Breast epithelium (tissue), 4 donors: ENCODE results near the gene CGREF1. TPM values are rescaled to one million over a fixed set of nuclear protein-coding genes. Genes with fewer than 3 reads are reported as not detected.

Experiments used
- DNase-seq, 2 donors: peaks; one replicate each; pipeline ENCODE4 v3.0.0-alpha.2; 2019; ENCODE audit warnings: low spot score in 2 of 2
- H3K27ac ChIP-seq, 2 donors: fragments of 200-600 bp; sonication (generic) in 1 of 2; one replicate each; pipeline ENCODE4 v1.5.1; 2016 to 2019; ENCODE audit warnings: mild to moderate bottlenecking in 1 of 2
- H3K27me3 ChIP-seq, 2 donors: fragments of 200-600 bp; sonication (generic) in 1 of 2; one replicate each; pipeline versions ENCODE4 v1.5.1 to v1.6.0; 2017 to 2019; ENCODE audit warnings: control low read depth in 1 of 2, mild to moderate bottlenecking in 1 of 2
- H3K36me3 ChIP-seq: fragments of 200-600 bp; one replicate; pipeline ENCODE4 v1.5.1; 2019
- H3K4me1 ChIP-seq, 2 donors: fragments of 200-600 bp; sonication (generic); one replicate each; pipeline ENCODE4 v1.5.1; 2016 to 2019; ENCODE audit warnings: control low read depth in 1 of 2
- H3K4me3 ChIP-seq, 3 donors: fragments of 200-600 bp; sonication (generic); 1 replicate in 2 of 3; 2 replicates in 1 of 3; pipeline ENCODE4 v1.5.1; 2016 to 2019; ENCODE audit warnings: mild to moderate bottlenecking in 3 of 3, moderate library complexity in 2 of 3
- H3K9me3 ChIP-seq, 2 donors: fragments of 200-600 bp; sonication (generic) in 1 of 2; one replicate each; pipeline ENCODE4 v1.5.1; 2016 to 2019; ENCODE audit warnings: control low read depth in 1 of 2
- POLR2A ChIP-seq: fragments of 450-650 bp; IDR thresholded peaks from one replicate; pipeline ENCODE4 v1.6.1; 2016; ENCODE audit warnings: antibody characterized with exemption, mild to moderate bottlenecking, moderate library complexity
- POLR2AphosphoS5 ChIP-seq, 3 donors: sonication (generic); formaldehyde crosslinking; IDR thresholded peaks; one replicate each; pipeline ENCODE4 v1.6.1; 2017; ENCODE audit warnings: antibody characterized with exemption in 3 of 3
- intact Hi-C: fragments of 100-400 bp; cut with DNase I; formaldehyde crosslinking; loops from one replicate; pipeline ENCODE4 v1.15.1; 2023; ENCODE audit warnings: low total_unique reads
- total RNA-seq, 3 donors: library from RNA; depleted of rRNA; stranded (reverse); fragments of >200 nt; gene quantifications; one replicate each; pipeline ENCODE4 v1.1.0, GENCODE V29; 2016
- TF ChIP-seq, protein P1 (sequence below), 3 donors: fragments of 450-650 bp; IDR thresholded peaks; one replicate each; pipeline ENCODE4 v1.5.1; 2016 to 2017; ENCODE audit warnings: antibody characterized with exemption in 3 of 3, mild to moderate bottlenecking in 3 of 3, moderate library complexity in 3 of 3

CGREF1 gene
- total RNA-seq, 3 donors from 2014 or later: 3.2 to 16.4 (median 3.4) TPM

DNA sequence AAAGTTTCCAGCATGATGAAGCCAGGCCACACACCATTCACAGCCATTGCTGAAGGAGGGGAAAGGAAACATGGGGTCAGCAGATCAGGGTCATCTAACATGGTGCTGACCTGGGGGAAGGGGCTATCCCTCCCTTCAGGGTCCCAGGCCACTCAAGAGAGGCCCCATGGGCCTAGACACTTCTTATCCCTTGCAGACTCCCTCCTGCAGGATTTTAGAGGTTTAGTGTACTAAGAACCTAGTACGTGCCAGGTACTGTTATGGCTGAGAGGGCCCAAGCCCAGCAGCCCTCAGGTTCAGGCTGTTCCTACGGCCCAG is 23.5 kb downstream of the CGREF1 start:
- no peaks in the 10 kb centered on the region for H3K27me3 ChIP-seq
- H3K9me3 ChIP-seq: no peaks in the 10 kb centered on the region
- intact Hi-C loops: loop anchor here (2.0 to 10.0 kb wide), 2 partner anchors 33 to 209 kb away; partner anchors contain the start of gene UCN
- TF ChIP-seq, protein P1, sequence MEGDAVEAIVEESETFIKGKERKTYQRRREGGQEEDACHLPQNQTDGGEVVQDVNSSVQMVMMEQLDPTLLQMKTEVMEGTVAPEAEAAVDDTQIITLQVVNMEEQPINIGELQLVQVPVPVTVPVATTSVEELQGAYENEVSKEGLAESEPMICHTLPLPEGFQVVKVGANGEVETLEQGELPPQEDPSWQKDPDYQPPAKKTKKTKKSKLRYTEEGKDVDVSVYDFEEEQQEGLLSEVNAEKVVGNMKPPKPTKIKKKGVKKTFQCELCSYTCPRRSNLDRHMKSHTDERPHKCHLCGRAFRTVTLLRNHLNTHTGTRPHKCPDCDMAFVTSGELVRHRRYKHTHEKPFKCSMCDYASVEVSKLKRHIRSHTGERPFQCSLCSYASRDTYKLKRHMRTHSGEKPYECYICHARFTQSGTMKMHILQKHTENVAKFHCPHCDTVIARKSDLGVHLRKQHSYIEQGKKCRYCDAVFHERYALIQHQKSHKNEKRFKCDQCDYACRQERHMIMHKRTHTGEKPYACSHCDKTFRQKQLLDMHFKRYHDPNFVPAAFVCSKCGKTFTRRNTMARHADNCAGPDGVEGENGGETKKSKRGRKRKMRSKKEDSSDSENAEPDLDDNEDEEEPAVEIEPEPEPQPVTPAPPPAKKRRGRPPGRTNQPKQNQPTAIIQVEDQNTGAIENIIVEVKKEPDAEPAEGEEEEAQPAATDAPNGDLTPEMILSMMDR (IDR thresholded peaks at IDR 0.05): no peak
- no peak for TF ChIP-seq POLR2AphosphoS5 (IDR thresholded peaks at IDR 0.05)
- H3K4me1 ChIP-seq: peaks cover 0 to 4% of the 10 kb centered on the region in 2 donors
- DNase-seq: no peak
- no peak overlapping the region for H3K27ac ChIP-seq
- H3K4me3 ChIP-seq: no peak overlapping the region
- no peaks in the 10 kb centered on the region for H3K36me3 ChIP-seq

DNA sequence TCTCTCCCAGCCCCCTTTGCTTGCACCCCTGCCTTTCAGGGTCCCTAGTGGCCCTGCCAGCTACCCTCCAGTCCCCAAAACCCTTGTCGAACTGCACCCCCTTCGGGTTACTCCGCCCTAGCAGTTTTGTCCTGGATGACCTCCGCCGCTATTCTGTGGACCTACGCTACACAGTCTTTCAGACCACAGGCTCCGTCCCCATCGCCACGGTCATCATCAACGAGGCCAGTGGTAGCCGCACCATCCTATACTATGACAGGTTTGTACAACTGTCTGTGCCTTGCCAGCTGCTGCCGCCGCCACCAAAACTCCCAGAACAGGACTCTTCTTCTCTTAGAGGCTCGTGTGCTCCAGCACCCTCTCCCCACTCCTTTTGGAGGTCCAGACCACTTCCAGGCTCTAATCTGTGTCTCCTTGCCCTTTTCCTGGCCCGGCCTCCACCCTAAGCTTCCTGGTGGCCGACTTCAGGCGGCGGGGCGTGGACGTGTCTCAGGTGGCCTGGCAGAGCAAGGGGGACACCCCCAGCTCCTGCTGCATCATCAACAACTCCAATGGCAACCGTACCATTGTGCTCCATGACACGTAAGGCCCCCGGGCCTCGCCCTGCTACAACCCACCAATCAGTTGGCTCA is 24.5 kb downstream of the CGREF1 start:
- Histone ChIP-seq H3K36me3 (no peaks in the 10 kb centered on the region), H3K4me1 (peaks cover 0 to 4% of the 10 kb centered on the region in 2 donors), H3K9me3 (no peaks in the 10 kb centered on the region), H3K27me3 (no peaks in the 10 kb centered on the region), H3K4me3 (no peak overlapping the region), H3K27ac (no peak overlapping the region)
- intact Hi-C loops: loop anchor here (2.0 to 10.0 kb wide), 2 partner anchors 34 to 210 kb away; partner anchors contain the start of gene UCN
- no peak for TF ChIP-seq POLR2AphosphoS5 (IDR thresholded peaks at IDR 0.05)
- no peak for TF ChIP-seq POLR2A
- TF ChIP-seq, protein P1 (IDR thresholded peaks at IDR 0.05): no peak
- DNase-seq: no peak

DNA sequence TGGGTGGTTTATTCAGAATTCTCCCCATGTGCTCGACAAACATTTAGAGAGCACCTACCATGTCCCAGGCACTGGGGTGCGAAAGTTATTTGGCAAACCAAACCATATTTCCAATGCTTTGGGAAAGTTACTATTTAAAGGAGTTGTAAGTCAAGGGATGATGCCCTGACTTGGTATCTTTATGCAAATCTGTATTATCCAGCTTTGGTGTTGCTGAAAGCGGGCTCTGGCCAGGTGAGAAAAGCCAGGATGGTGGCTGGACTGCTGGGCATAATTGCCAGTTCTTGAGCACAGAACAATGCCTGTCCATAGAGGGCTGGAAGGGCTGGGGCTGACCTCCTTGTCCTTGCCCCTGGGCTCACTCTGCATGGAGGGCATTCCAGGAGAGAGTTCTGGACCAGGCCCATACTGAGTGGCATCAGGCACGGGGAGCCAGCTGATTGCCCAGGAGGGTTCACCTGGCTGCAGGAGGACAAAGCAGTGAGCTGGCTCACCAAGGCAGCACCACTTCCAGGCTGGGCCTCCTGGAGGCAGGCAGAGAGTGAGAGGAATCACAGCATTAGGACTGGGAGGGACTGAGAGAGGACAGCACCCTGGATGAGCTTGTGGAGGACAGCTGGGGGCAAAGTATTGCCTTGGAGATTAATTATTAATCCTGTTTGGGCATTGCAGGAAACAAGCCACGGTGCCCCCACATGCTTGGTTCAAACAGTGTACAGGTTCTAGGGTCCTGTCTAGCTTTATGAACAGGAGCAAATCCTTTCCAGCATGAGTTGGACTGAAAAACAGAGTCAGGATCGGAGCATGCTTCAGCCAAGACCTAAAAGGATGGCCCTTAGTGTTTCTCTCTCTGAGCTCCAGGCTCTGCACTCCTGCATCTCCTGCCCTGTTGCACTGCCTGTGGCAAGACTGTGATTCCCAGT is 25.2 kb downstream of the CGREF1 start:
- Histone ChIP-seq H3K9me3 (no peaks in the 10 kb centered on the region), H3K4me3 (no peak overlapping the region), H3K4me1 (peaks cover 0 to 4% of the 10 kb centered on the region in 2 donors), H3K36me3 (no peaks in the 10 kb centered on the region), H3K27ac (no peak overlapping the region), H3K27me3 (no peaks in the 10 kb centered on the region)
- no peak for TF ChIP-seq POLR2AphosphoS5 (IDR thresholded peaks at IDR 0.05)
- intact Hi-C loops: loop anchor here (2.0 to 10.0 kb wide), 2 partner anchors 35 to 211 kb away; partner anchors contain the start of gene UCN
- no peak for DNase-seq

DNA sequence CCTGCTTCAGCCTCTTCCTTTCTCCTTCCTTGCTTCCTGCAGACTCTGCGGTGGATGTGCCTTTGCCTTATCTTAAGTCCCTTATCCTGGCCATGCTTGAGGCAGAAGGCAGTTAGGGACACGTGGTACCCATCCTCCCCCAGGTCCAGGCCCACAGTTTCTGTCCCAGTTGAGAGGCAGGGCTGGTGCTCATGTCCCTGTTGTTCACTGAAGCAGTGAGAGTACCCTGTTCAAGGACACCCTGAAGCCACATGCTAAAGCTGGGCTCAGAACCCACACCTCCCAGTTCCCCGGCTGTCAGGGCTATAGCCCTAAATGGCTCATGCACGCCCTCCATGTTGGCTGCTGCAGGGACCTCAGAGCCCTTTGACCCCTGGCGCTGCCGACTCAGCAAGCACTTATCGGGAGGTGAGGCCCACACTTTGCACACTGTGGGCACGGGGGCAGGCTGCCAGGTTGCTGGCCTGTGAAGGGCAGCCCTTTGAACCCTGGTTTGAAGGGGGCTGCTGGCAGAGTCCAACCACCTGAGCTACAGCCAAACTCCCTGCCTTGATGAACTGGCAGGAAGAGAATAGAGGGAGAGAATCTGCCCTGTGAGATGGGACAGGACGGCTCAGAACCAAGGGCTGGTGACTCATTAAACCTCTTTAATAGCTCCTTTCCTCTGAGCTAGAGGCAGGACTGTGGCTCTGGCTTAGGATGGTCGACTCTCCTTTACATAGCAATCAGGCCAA is 26.1 kb downstream of the CGREF1 start:
- TF ChIP-seq, protein P1 (IDR thresholded peaks at IDR 0.05): no peak
- TF ChIP-seq POLR2AphosphoS5 (IDR thresholded peaks at IDR 0.05) (no peak), POLR2A (no peak)
- intact Hi-C loops: loop anchor here (10.0 kb wide), 1 partner anchor 212 kb away; the partner anchor contains the start of gene UCN
- H3K27ac ChIP-seq: no peak overlapping the region
- H3K36me3 ChIP-seq: no peaks in the 10 kb centered on the region
- DNase-seq: no peak
- peaks cover 0 to 4% of the 10 kb centered on the region in 2 donors for H3K4me1 ChIP-seq
- H3K27me3 ChIP-seq: no peaks in the 10 kb centered on the region
- H3K4me3 ChIP-seq: no peak overlapping the region
- no peaks in the 10 kb centered on the region for H3K9me3 ChIP-seq
